GM06990 (cell line): ENCODE results near the gene PICK1.
A peak's percentile ranks its signal among the peaks of the same experiment; 100 is the strongest.

Source experiments
- DNase-seq: peaks from one replicate; pipeline ENCODE4 v3.0.0-alpha.2; 2011; ENCODE audit not compliant: insufficient read length; ENCODE audit errors: extremely low read depth
- H3K27me3 ChIP-seq: replicated peaks from 2 replicates; pipeline ENCODE4 v1.6.0; 2011; ENCODE audit warnings: low read length; ENCODE audit not compliant: control insufficient read depth, insufficient read depth
- H3K36me3 ChIP-seq: 2 replicates; pipeline ENCODE4 v1.5.1; 2011; ENCODE audit warnings: low read length; ENCODE audit not compliant: control insufficient read depth, insufficient read depth
- H3K4me3 ChIP-seq: replicated peaks from 2 replicates; pipeline ENCODE4 v1.5.1; 2011; ENCODE audit warnings: low read depth, mild to moderate bottlenecking, control low read depth, low read length
- TF ChIP-seq, protein P1 (sequence below): IDR thresholded peaks from 2 replicates; pipeline ENCODE4 v1.5.1; 2011; ENCODE audit warnings: low read length, control low read depth, mild to moderate bottlenecking, inconsistent platforms; ENCODE audit not compliant: insufficient read depth, poor library complexity, severe bottlenecking

PICK1 gene

DNA sequence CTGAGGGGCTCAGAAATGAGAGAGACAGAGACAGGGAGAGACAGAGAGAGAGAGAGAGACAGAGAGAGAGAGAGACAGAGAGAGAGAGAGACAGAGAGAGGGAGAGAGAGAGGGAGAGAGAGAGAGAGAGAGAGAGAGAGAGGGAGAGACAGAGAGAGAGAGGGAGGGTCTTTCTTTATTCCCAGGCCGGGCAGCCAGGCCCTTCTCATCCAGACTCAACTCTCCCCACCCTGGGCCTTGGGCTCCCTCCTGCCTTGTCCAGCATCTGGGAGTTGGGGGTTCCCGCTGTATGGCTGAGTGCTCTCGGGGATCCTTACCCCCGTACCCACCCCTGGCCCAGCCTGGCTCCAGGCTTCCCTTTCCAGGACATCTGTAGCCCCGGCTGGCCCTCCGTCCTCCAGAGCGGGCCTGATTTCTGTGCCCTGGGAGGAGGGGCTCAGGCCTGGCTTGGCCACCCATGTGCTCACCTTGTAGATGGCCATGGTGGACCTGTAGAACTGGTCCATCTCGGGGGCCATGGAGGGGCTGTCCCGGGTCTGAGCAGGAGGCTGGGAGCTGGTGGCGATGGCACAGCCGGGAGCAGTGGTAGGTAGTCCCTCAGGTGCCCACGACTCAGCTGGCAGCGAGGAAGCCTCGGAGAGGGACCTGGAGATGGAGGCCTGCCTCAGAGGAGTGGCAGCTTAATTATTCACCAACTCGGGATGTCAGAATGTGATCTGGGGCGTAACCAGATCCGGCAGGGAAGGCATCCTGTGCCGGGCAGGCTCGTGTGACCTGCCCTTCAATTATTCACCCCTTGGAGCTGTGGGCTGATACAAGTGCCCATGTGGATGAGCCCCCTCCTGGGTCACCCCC, 53.0 kb downstream of the PICK1 start, which contains the start of gene BAIAP2L2:
Gene BAIAP2L2 (minus strand): TSS at position 677 of the 855 bp plus-strand sequence. CDS start 159 bp downstream, at position 518.
- no peak for DNase-seq

DNA sequence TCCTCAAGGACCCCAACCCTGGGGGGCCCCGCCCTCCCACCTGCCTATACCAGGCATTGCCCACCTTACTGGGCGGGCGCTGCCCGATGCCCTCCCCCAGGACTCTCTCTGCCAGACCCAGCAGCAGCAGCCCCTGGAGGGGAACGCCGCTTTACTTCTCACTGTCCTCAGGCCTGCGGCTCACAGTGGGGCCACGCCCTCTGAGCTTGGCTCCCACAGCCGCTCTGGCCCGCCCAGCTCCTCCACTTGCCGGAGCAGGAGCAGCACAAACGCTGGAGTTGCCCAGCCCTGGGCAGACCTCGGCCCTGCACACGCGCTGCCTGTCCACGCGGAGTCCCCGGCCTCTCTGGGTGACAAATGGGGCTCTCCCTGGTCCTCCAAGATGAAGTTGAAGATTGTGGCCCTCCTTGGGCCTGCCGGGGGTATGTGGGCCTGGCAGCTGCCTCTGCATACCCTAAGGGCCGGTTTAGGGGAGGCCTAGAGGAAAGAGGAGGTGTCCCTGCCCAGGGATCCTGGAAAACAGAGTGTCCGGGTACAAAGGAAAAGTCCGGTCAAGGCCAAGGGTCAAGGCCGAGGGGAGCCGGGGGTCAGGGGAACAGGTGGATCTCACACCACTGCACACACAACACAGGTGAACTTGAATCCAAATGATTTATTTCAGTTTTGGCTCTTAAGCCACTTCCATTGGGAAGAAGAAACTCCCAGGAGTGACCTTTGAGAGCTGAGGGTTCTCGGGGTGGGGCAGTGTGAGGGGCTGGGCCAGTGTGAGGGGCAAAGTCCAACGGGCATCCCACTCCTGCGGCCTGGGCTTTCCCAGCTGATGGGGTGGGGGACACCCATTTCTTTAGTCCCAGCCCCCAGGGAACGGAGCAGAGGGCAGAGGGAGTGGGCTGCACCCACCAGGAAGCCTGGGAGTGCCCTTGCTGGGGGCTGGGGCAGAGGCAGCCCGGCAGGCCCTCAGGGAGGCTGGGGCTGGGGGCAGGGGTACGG, 54.0 kb downstream of the PICK1 start:
- Histone ChIP-seq H3K4me3 (no peak overlapping the region), H3K36me3 (peaks cover 1% of the 10 kb centered on the region), H3K27me3 (no peaks in the 10 kb centered on the region)
- DNase-seq = no peak
- TF ChIP-seq, protein P1, sequence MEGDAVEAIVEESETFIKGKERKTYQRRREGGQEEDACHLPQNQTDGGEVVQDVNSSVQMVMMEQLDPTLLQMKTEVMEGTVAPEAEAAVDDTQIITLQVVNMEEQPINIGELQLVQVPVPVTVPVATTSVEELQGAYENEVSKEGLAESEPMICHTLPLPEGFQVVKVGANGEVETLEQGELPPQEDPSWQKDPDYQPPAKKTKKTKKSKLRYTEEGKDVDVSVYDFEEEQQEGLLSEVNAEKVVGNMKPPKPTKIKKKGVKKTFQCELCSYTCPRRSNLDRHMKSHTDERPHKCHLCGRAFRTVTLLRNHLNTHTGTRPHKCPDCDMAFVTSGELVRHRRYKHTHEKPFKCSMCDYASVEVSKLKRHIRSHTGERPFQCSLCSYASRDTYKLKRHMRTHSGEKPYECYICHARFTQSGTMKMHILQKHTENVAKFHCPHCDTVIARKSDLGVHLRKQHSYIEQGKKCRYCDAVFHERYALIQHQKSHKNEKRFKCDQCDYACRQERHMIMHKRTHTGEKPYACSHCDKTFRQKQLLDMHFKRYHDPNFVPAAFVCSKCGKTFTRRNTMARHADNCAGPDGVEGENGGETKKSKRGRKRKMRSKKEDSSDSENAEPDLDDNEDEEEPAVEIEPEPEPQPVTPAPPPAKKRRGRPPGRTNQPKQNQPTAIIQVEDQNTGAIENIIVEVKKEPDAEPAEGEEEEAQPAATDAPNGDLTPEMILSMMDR = no peak

More for the DNA sequence above, 53.0 kb downstream of the PICK1 start, which contains the start of gene BAIAP2L2:
- no peak within 1 kb of the TSS for H3K4me3 ChIP-seq
- no peaks in the 10 kb centered on the region for H3K27me3 ChIP-seq
- peaks cover 1% of the 10 kb centered on the region for H3K36me3 ChIP-seq
- TF ChIP-seq, protein P1 = no peak

DNA sequence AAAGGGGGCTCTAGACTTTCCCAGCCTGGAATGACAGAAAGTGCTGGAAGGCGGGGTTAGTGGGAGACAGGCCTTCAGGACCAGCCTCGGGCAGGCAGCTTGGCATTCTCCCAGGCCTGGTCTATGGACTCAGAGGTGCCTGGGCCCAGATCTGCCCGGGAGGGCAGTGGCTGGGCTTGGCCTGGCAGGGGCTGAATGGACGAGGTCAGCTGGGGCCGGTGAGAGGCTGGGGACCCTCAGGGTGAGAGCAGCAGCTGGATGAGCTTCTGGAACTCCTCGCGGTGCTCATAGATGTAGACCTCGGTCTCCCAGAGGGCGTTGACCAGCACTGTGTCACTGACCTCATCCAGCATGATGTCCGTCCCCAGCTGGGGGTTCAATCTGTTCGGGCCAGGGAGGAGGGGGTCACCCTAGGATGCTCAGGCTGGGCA, 54.7 kb downstream of the PICK1 start:
- H3K4me3 ChIP-seq = no peak overlapping the region
- no peaks in the 10 kb centered on the region for H3K27me3 ChIP-seq
- peaks cover 1% of the 10 kb centered on the region for H3K36me3 ChIP-seq
- no peak for DNase-seq
- TF ChIP-seq, protein P1 = no peak

DNA sequence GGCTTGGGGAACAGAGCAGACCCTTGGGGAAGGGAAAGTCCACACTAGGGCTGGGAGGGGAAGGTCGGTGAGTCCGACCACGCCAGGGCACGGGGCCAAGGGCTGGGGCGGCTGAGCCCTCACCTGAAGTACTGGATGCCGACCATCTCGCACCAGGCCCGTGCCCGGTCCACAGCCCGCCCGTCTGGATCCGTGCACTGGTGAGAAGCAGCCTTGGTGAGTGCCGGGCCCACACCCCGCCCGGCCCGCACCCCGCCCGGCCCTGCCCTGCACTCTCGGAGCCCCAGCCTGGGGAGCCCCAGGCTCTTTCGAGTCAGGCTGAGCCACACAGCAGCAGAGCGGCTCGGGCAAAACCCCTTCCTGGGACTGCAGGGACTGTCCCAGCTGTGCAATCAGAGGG, 55.2 kb downstream of the PICK1 start:
- Histone ChIP-seq H3K27me3 (no peaks in the 10 kb centered on the region), H3K4me3 (no peak overlapping the region), H3K36me3 (peaks cover 1% of the 10 kb centered on the region)
- TF ChIP-seq, protein P1 = no peak
- DNase-seq = no peak

DNA sequence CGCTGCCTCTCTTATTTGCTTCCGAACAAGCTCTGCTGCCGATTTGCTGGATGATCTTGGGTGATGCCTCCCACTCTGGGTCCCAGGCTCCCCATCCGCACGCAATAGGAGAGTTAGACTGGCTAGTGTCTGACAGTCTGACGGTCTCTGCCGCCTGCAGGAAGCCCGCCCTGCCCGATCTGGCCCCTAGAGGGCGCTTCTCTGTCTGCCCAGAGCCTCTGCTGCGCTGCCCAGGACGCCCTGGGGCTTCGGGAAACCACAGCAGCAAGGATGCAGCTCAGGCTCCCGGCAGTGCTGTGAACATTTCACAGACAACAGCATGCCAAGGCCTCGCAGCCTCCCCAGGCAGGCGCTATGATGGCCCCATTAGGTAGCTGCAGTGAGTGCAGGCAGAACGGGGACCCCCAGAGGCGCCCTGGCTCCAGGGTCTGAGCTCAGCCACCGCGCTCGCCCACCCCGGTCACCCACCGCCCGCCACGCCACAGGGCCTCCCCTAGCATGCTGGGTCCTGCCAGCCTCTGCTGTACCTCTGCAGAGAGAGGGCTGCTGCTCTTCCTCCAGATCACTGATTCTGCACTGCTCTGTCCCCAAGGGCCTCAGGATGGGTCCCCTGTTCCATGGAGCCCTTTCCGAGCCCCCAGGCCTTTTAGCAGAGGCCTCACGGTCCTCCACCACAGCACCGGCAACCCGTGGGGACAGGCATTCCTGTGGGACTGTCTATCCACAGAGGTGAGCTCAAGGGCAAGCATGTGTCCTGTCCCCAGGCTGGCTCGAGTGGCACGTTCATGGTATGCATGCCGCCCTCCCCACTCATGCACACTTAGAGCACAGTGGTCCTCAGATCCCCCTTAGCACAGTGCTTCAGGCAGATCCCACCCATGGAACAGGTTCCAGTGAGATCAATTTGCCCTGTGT, 57.5 kb downstream of the PICK1 start:
- TF ChIP-seq, protein P1 = peak; percentile 94

More for the DNA sequence above, 57.5 kb downstream of the PICK1 start:
- DNase-seq = peak; percentile 61
- peaks cover 1% of the 10 kb centered on the region for H3K36me3 ChIP-seq
- no peaks in the 10 kb centered on the region for H3K27me3 ChIP-seq
- no peak overlapping the region for H3K4me3 ChIP-seq
